Measurements from ENCODE around the gene ZDHHC3.

DNA sequence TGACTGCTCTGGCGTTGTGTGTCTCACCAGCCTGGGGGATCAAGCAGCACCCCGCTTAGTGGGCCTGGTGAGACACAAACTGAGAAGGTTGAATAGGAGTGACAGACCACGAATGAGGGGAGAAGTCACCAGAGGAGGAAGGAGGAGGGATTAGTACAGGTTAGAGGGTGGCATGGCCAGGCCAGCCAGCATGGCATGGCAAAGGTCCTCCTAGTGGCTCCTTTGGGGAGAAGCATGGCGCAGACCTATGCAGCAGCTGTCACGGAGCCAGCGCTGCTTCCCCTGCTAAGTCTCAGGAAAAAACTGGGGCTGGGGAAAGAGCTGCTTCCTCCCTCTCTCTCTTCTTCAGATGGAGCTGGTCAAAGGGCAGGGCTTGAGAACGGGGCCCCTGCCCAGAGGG lies 48.6 kb downstream of the ZDHHC3 start:
- no peak for TF ChIP-seq EZH2 (IDR thresholded peaks at IDR 0.05; ENCODE audit: borderline replicate concordance, low read depth, low read length, severe bottlenecking)
- TF ChIP-seq, protein P1, sequence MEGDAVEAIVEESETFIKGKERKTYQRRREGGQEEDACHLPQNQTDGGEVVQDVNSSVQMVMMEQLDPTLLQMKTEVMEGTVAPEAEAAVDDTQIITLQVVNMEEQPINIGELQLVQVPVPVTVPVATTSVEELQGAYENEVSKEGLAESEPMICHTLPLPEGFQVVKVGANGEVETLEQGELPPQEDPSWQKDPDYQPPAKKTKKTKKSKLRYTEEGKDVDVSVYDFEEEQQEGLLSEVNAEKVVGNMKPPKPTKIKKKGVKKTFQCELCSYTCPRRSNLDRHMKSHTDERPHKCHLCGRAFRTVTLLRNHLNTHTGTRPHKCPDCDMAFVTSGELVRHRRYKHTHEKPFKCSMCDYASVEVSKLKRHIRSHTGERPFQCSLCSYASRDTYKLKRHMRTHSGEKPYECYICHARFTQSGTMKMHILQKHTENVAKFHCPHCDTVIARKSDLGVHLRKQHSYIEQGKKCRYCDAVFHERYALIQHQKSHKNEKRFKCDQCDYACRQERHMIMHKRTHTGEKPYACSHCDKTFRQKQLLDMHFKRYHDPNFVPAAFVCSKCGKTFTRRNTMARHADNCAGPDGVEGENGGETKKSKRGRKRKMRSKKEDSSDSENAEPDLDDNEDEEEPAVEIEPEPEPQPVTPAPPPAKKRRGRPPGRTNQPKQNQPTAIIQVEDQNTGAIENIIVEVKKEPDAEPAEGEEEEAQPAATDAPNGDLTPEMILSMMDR (IDR thresholded peaks at IDR 0.05; ENCODE audit: borderline replicate concordance, extremely low read depth, low read length, poor library complexity, severe bottlenecking), result peak; percentile 10

All from DND-41 (cell line).